Tibial nerve (tissue), 4 donors: ENCODE results near the gene NYNRIN. TPM values are rescaled to one million over a fixed set of nuclear protein-coding genes. Genes with fewer than 3 reads are reported as not detected.

ENCODE experiments used
- DNase-seq, 2 donors: peaks; one replicate each; pipeline ENCODE4 v3.0.0-alpha.2; 2019; ENCODE audit warnings: low spot score in 2 of 2
- H3K27ac ChIP-seq, 4 donors: fragments of 200-600 bp; sonication (generic) in 3 of 4; one replicate each; pipeline ENCODE4 v1.5.1; 2017 to 2019; ENCODE audit warnings: mild to moderate bottlenecking in 1 of 4
- H3K27me3 ChIP-seq, 2 donors: fragments of 200-600 bp; sonication (generic) in 1 of 2; one replicate each; pipeline versions ENCODE4 v1.5.1 to v1.6.0; 2017 to 2019
- H3K36me3 ChIP-seq, 3 donors: fragments of 200-600 bp; sonication (generic); one replicate each; pipeline ENCODE4 v1.5.1; 2018 to 2019
- H3K4me1 ChIP-seq, 4 donors: fragments of 200-600 bp; sonication (generic) in 3 of 4; one replicate each; pipeline ENCODE4 v1.5.1; 2017 to 2019
- H3K4me3 ChIP-seq, 4 donors: fragments of 200-600 bp; sonication (generic) in 3 of 4; one replicate each; pipeline ENCODE4 v1.5.1; 2017 to 2019; ENCODE audit warnings: mild to moderate bottlenecking in 1 of 4, moderate library complexity in 1 of 4
- H3K9me3 ChIP-seq, 4 donors: fragments of 200-600 bp; sonication (generic) in 3 of 4; one replicate each; pipeline ENCODE4 v1.5.1; 2017 to 2019
- EP300 ChIP-seq, 2 donors: sonication (generic); formaldehyde crosslinking; IDR thresholded peaks; one replicate each; pipeline ENCODE4 v1.6.1; 2017; ENCODE audit warnings: antibody characterized with exemption in 2 of 2, mild to moderate bottlenecking in 1 of 2
- POLR2A ChIP-seq, 2 donors: fragments of 450-650 bp; IDR thresholded peaks; one replicate each; pipeline ENCODE4 v1.6.1; 2017; ENCODE audit warnings: antibody characterized with exemption in 2 of 2, mild to moderate bottlenecking in 2 of 2, moderate library complexity in 2 of 2
- WGBS, 2 donors: methylation state at CpG; one replicate each; pipeline ENCODE4 v1.1.5; 2018; 5-methylcytosine and 5-hydroxymethylcytosine counted together
- total RNA-seq, 4 donors: library from RNA; depleted of rRNA; stranded (reverse); fragments of >200 nt; gene quantifications; one replicate each; pipeline ENCODE4 v1.1.0, GENCODE V29; 2016
- TF ChIP-seq, protein P1 (sequence below), 5 experiments: fragments of 200-600 bp in 3 of 5; fragments of 450-650 bp in 2 of 5; sonication (generic) in 3 of 5; IDR thresholded peaks; one replicate each; pipeline ENCODE4 v1.5.1; 2016 to 2019; ENCODE audit warnings: antibody characterized with exemption in 5 of 5, mild to moderate bottlenecking in 3 of 5, moderate library complexity in 2 of 5

NYNRIN gene
- total RNA-seq, 4 donors from 2014 or later = 17.4 to 24.7 (median 19.4) TPM

DNA sequence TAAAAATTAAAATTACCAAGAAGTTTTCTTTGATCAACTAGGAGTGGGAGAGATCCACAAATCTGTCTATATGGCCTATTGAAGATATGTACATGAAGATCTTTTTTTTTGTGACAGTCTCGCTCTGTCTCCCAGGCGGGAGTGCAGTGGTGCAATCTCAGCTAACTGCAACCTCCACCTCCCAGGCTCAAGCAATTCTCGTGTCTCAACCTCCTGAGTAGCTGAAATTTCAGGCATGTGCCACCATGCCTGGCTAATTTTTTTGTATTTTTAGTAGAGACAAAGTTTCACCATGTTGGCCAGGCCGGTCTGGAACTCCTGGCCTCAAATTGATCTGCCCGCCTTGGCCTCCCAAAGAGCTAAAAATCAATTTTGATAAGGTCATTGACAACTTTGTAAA is 35.4 kb upstream of the NYNRIN start:
- DNase-seq = no peak
- no peaks in the 10 kb centered on the region for H3K9me3 ChIP-seq
- 88% methylated on average over 5 of the region's 5 CpGs for WGBS, 2 donors

GRCh38 chr14:24364841-24365240 is 34.0 kb upstream of the NYNRIN start:
- peaks cover 0 to 45% (median 11%) of the 10 kb centered on the region in 4 donors for H3K4me1 ChIP-seq
- no peaks in the 10 kb centered on the region for H3K36me3 ChIP-seq
- no peak for TF ChIP-seq EP300 (IDR thresholded peaks at IDR 0.05)
- no peak for TF ChIP-seq POLR2A (IDR thresholded peaks at IDR 0.05)
- TF ChIP-seq, protein P1, sequence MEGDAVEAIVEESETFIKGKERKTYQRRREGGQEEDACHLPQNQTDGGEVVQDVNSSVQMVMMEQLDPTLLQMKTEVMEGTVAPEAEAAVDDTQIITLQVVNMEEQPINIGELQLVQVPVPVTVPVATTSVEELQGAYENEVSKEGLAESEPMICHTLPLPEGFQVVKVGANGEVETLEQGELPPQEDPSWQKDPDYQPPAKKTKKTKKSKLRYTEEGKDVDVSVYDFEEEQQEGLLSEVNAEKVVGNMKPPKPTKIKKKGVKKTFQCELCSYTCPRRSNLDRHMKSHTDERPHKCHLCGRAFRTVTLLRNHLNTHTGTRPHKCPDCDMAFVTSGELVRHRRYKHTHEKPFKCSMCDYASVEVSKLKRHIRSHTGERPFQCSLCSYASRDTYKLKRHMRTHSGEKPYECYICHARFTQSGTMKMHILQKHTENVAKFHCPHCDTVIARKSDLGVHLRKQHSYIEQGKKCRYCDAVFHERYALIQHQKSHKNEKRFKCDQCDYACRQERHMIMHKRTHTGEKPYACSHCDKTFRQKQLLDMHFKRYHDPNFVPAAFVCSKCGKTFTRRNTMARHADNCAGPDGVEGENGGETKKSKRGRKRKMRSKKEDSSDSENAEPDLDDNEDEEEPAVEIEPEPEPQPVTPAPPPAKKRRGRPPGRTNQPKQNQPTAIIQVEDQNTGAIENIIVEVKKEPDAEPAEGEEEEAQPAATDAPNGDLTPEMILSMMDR (IDR thresholded peaks at IDR 0.05) = no peak
- no peaks in the 10 kb centered on the region for H3K9me3 ChIP-seq
- H3K27ac ChIP-seq = peak overlapping the region in 2 of 4 donors; percentile 0 to 94
- no peak for DNase-seq
- no peak overlapping the region for H3K4me3 ChIP-seq
- 52 to 58% methylated on average over 1 of the region's 1 CpG for WGBS, 2 donors
- H3K27me3 ChIP-seq = no peaks in the 10 kb centered on the region

More for the DNA sequence above, 35.4 kb upstream of the NYNRIN start:
- TF ChIP-seq POLR2A (IDR thresholded peaks at IDR 0.05) (no peak), EP300 (IDR thresholded peaks at IDR 0.05) (no peak)
- TF ChIP-seq, protein P1 (IDR thresholded peaks at IDR 0.05) = no peak
- Histone ChIP-seq H3K27me3 (no peaks in the 10 kb centered on the region), H3K36me3 (no peaks in the 10 kb centered on the region), H3K4me1 (peaks cover 0 to 34% (median 11%) of the 10 kb centered on the region in 4 donors), H3K4me3 (no peak overlapping the region), H3K27ac (no peak overlapping the region)

DNA sequence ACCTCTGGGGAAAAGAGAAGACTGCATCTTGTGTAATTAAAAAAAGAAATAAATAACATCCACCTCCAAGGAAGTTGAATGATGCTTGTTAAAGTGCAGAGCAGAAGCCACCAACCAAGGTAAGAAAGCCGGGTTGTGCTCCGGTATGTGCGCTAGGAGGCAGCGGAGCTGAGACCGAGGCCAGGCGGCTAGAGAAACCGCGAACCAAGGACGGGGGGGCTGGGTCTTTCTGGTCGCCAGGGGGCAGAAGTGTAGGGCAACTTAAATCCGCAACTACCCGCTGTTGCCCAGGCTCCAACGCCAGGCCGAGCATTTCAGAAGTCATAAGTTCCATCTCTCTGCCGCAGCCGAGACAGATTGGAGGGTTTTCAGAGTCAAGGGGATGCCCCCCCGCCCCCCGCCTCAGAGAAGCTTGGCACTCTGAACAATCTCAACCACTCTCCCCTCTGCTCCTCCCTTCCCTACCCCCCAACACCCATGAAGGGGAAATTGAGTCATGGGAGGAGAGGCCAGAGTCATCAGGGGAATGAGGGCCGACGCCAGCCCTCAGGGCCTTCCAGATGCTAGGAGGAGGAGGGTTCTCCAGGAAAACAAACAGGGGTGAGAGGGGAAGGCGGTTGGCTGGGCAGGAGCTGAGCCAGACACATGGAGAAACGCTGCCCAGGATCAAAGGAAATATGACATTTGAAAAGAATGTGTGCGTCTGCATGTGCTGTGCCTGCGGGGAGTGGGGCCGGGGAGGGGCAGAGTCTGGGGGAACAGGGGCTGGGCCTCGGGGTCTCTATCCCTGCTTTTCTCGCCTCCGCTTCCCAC is 33.0 kb upstream of the NYNRIN start:
- Histone ChIP-seq H3K36me3 (no peaks in the 10 kb centered on the region), H3K4me1 (peaks cover 0 to 47% (median 11%) of the 10 kb centered on the region in 4 donors), H3K27me3 (no peaks in the 10 kb centered on the region), H3K27ac (peak overlapping the region; percentile 86 to 94 (median 90)), H3K9me3 (no peaks in the 10 kb centered on the region), H3K4me3 (peak overlapping the region; percentile 45 to 63 (median 52))
- DNase-seq = peak; percentile 74 to 82
- TF ChIP-seq, protein P1 (IDR thresholded peaks at IDR 0.05) = peak; percentile 72 to 96 (median 86)
- TF ChIP-seq EP300 (IDR thresholded peaks at IDR 0.05) (peak in 1 of 2 donors; percentile 48), POLR2A (IDR thresholded peaks at IDR 0.05) (no peak)
- 3 to 6% methylated on average over 27 to 28 of the region's 28 CpGs for WGBS, 2 donors

DNA sequence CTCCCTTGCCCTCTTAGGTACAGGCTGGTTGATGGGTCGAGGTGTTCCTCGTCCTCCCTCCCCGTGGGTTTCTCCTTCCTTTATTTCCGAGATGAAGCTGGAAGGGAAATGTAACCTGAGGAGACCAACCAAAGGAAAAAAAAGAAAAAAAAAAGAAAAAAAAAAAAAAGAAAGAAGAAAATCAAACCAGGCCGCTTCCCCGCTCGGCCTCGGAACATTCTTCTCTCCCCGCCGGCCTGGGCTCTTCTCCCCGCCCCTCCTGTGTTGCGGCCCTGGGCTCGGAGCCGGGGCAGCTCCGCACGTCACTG is 32.4 kb upstream of the NYNRIN start:
- 0 to 1% methylated on average over 16 of the region's 16 CpGs for WGBS, 2 donors
- no peak for DNase-seq
- no peak for TF ChIP-seq POLR2A (IDR thresholded peaks at IDR 0.05)
- peak; percentile 57 to 91 for TF ChIP-seq EP300 (IDR thresholded peaks at IDR 0.05)
- H3K9me3 ChIP-seq = no peaks in the 10 kb centered on the region
- peak overlapping the region; percentile 86 to 94 (median 90) for H3K27ac ChIP-seq
- H3K27me3 ChIP-seq = no peaks in the 10 kb centered on the region
- H3K36me3 ChIP-seq = no peaks in the 10 kb centered on the region
- peak overlapping the region; percentile 45 to 63 (median 52) for H3K4me3 ChIP-seq
- peaks cover 0 to 48% (median 11%) of the 10 kb centered on the region in 4 donors for H3K4me1 ChIP-seq

DNA sequence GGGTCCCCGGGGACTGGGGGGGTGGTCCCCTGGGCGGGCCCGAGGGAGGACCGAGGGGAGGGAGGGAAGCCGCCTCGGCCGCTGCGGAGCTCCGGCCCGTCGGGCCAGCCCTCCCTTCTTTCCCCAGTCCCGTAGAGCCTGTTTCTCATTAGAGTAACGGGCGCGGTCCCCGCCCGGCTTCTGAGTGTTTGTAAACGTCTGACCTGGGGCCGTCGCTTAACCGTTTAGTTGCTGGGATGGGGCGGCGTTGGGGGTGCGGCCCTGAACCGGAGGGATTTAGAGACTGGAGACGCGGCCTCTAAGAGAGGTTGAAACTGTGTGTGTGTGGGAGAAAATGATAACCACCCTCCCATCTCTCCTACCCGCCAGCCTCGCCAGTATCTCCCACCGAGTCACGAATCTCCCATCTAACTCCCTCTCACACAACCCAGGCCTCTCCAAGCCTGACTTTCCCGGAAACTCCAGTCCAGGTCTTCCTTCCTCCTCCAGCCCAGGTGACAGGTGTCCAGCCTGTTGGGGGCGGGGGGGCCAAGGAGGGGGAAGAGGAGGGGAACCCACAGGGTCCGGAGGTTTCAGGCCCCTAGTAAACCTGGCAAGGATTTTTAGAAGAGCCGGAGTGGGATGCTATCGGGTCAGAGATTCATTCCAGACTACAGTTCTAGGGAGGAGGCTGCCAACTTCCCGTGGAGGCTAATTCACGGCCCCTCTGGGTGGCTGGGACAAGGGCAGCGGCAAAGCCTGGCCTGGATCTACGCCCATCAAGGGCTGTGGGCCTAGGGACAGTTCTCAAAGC is 31.9 kb upstream of the NYNRIN start:
- peaks cover 0 to 51% (median 11%) of the 10 kb centered on the region in 4 donors for H3K4me1 ChIP-seq

More for the DNA sequence above, 31.9 kb upstream of the NYNRIN start:
- Histone ChIP-seq H3K9me3 (no peaks in the 10 kb centered on the region), H3K36me3 (peaks cover 0 to 5% (median 0%) of the 10 kb centered on the region in 3 donors), H3K27ac (peak overlapping the region; percentile 86 to 94 (median 90)), H3K27me3 (no peaks in the 10 kb centered on the region), H3K4me3 (peak overlapping the region; percentile 45 to 63 (median 52))
- peak; percentile 80 to 84 for DNase-seq
- 0 to 2% methylated on average over 34 to 40 of the region's 40 CpGs for whole genome bisulfite sequencing, 2 donors
- TF ChIP-seq EP300 (IDR thresholded peaks at IDR 0.05) (peak in 1 of 2 donors; percentile 48), POLR2A (IDR thresholded peaks at IDR 0.05) (peak; percentile 55 to 70)
- TF ChIP-seq, protein P1 (IDR thresholded peaks at IDR 0.05) = no peak
